Neural crest cell (in vitro differentiated cells): Measurements from ENCODE around the gene SHISA7. TPM values are rescaled to one million over a fixed set of nuclear protein-coding genes. Genes with fewer than 3 reads are reported as not detected.
"Not testable (repeated sequence)": the region's sequence is repeated elsewhere in the genome, so short reads cannot be mapped to it uniquely, and the experiment has no call there.

Experiments used
- DNase-seq: peaks from one replicate; pipeline ENCODE4 v3.0.0; 2021; ENCODE audit warnings: low read depth, mixed read lengths, low spot score
- H3K27ac Mint-ChIP-seq: one replicate; pipeline ENCODE4 v1.8.0; 2021; ENCODE audit warnings: mild to moderate bottlenecking, mixed read lengths; ENCODE audit not compliant: unreplicated experiment
- H3K27me3 Mint-ChIP-seq: 2 replicates; pipeline ENCODE4 v1.8.0; 2021; ENCODE audit warnings: low read depth, mild to moderate bottlenecking, mixed read lengths
- H3K36me3 Mint-ChIP-seq: 2 replicates; pipeline ENCODE4 v1.8.0; 2021; ENCODE audit warnings: low read depth, mild to moderate bottlenecking, mixed read lengths
- H3K4me1 Mint-ChIP-seq: 2 replicates; pipeline ENCODE4 v1.8.0; 2021; ENCODE audit warnings: mixed read lengths
- H3K4me3 Mint-ChIP-seq: one replicate; pipeline ENCODE4 v1.8.0; 2021; ENCODE audit warnings: mild to moderate bottlenecking, mixed read lengths
- H3K9me3 Mint-ChIP-seq: 2 replicates; pipeline ENCODE4 v1.8.0; 2021; ENCODE audit warnings: mixed read lengths
- total RNA-seq: library from RNA; stranded (reverse); gene quantifications from 2 replicates; pipeline ENCODE4 v1.2.1, GENCODE V29; 2021
- TF ChIP-seq, protein P1 (sequence below): fragments of 200-600 bp; sonication (generic); conservative IDR thresholded peaks from 2 replicates; pipeline ENCODE4 v1.5.0; 2021; ENCODE audit warnings: antibody characterized with exemption, mild to moderate bottlenecking

SHISA7 gene
- total RNA-seq, 1 donor from 2014 or later, result 0.54 TPM

DNA sequence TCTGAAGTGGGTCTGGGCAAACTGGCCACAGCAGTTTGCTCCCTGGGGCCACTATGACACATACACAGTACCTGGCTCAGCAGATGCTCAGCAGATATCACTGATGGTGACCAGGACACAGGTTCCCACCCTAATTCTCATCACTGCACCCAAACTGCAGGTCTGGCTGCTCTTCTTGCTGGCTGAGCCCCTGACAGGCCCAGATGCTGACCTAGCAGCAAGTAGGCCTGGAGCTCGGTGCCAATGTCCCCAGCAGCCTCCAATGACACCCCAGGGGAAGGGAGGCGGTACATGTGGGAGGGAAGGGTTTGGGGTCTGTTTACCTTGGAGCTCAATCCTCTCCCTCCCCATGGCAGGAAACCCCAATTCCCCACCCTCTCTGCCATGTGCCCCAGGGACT lies 40.6 kb downstream of the SHISA7 start:
- no peak overlapping the region for H3K27ac Mint-ChIP-seq
- TF ChIP-seq, protein P1, sequence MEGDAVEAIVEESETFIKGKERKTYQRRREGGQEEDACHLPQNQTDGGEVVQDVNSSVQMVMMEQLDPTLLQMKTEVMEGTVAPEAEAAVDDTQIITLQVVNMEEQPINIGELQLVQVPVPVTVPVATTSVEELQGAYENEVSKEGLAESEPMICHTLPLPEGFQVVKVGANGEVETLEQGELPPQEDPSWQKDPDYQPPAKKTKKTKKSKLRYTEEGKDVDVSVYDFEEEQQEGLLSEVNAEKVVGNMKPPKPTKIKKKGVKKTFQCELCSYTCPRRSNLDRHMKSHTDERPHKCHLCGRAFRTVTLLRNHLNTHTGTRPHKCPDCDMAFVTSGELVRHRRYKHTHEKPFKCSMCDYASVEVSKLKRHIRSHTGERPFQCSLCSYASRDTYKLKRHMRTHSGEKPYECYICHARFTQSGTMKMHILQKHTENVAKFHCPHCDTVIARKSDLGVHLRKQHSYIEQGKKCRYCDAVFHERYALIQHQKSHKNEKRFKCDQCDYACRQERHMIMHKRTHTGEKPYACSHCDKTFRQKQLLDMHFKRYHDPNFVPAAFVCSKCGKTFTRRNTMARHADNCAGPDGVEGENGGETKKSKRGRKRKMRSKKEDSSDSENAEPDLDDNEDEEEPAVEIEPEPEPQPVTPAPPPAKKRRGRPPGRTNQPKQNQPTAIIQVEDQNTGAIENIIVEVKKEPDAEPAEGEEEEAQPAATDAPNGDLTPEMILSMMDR, result no peak
- DNase-seq, result no peak
- H3K4me3 Mint-ChIP-seq, result peak overlapping the region; percentile 82
- H3K9me3 Mint-ChIP-seq, result no peaks in the 10 kb centered on the region
- peaks cover 14% of the 10 kb centered on the region for H3K27me3 Mint-ChIP-seq
- peaks cover 34% of the 10 kb centered on the region for H3K4me1 Mint-ChIP-seq
- H3K36me3 Mint-ChIP-seq, result peaks cover 35% of the 10 kb centered on the region

DNA sequence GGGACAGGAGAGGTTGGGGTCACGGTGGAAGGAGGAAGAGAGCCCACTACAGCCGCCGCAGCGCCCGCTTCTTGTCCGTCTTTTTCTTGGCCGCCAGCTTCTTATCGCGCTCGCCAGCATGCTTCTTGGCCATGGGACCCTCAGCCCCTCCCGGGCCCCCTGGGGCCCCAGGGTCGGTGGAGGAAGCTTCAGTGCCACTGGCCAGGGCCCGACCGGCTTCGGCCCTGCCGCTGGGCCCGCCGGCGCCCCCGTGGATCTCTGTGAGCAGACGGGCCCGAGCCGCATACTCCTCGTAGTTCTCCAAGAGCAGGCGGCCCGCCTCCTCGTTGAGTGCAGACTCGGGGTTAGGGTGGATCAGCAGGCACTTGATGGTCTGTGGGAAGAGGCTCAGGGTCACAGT lies 41.7 kb downstream of the SHISA7 start:
- Mint-ChIP-seq H3K27me3 (peaks cover 16% of the 10 kb centered on the region), H3K36me3 (peaks cover 31% of the 10 kb centered on the region), H3K4me1 (peaks cover 34% of the 10 kb centered on the region)
- not testable (repeated sequence) for H3K27ac Mint-ChIP-seq, DNase-seq, H3K9me3 Mint-ChIP-seq, H3K4me3 Mint-ChIP-seq

DNA sequence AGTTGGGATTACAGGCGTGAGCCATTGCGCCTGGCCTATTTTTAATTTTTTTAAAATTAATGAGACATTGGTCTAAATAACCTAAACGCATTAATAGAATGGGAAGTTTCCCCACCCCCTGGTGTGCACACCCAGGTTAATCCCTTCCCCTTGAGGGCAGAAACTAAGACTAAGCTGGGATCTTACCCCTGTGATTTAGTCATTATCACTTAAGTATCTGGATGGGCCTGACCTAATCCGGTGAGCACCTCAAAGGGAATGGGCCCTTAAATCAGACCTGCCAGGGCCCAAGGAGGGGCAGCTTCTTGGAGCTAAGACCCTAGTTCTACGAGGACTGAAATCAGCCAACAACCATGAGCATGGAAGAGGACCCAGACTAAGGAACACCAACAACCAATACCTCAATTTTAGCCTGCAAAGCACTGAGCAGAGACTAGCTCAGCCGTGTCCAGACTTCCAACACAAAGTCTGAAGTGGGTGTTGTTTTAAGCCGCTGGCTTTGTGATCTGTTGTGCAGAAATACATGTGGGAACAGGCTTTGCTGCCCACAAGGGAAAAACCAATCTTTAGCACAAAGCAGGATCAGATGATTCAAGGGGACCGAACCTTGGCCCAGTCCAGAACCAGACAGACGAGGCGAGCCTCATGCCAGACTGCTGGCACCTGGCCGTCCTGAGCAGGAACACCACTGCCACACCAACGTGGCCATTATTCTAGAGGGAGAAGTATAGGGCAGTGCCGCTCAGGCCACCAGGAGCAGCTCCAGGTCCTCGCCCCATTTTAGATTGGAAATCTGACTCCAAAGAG lies 42.6 kb downstream of the SHISA7 start:
- H3K27ac Mint-ChIP-seq, result no peak overlapping the region
- H3K27me3 Mint-ChIP-seq, result peaks cover 10% of the 10 kb centered on the region
- no peak for DNase-seq

DNA sequence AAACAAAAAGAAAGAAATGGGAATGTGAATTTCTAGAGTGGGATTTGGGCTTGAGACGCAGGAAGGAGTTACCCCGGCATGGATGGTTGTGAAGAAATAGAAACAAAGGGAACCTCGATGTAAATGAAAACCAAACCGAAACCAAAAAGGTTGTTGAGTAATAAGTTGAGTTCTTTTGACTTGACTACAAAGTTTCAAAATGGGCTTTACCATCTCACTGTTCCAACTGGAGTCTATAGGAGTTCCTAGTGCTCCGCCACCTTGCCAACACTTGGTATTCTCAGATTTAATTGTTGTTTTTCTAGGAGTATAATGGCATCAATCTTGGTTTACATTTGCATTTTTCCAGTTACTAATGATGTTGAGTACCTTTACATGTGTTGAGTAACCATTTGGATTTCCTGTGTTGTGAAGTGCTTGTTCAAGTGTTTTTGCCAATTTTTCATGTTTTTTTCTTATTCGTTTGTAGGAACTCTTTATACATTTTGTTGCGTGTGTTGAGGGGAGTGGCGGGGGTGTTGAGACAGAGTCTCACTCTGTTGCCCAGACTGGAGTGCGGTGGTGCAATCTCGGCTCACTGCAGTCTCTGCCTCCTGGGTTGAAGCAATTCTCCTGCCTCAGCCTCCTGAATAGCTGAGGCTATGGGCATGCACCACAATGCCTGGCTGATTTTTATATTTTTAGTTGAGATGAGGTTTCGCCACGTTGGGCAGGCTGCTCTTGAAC lies 44.7 kb downstream of the SHISA7 start:
- Mint-ChIP-seq H3K27ac (no peak overlapping the region), H3K36me3 (peaks cover 21% of the 10 kb centered on the region), H3K9me3 (peaks cover 2% of the 10 kb centered on the region), H3K27me3 (peaks cover 11% of the 10 kb centered on the region), H3K4me1 (peaks cover 22% of the 10 kb centered on the region), H3K4me3 (peak overlapping the region; percentile 35)
- no peak for DNase-seq
- TF ChIP-seq, protein P1, result no peak

More for the DNA sequence above, 42.6 kb downstream of the SHISA7 start:
- Mint-ChIP-seq H3K9me3 (peaks cover 2% of the 10 kb centered on the region), H3K4me3 (peak overlapping the region; percentile 72), H3K4me1 (peaks cover 25% of the 10 kb centered on the region), H3K36me3 (peaks cover 22% of the 10 kb centered on the region)
- TF ChIP-seq, protein P1, result no peak

DNA sequence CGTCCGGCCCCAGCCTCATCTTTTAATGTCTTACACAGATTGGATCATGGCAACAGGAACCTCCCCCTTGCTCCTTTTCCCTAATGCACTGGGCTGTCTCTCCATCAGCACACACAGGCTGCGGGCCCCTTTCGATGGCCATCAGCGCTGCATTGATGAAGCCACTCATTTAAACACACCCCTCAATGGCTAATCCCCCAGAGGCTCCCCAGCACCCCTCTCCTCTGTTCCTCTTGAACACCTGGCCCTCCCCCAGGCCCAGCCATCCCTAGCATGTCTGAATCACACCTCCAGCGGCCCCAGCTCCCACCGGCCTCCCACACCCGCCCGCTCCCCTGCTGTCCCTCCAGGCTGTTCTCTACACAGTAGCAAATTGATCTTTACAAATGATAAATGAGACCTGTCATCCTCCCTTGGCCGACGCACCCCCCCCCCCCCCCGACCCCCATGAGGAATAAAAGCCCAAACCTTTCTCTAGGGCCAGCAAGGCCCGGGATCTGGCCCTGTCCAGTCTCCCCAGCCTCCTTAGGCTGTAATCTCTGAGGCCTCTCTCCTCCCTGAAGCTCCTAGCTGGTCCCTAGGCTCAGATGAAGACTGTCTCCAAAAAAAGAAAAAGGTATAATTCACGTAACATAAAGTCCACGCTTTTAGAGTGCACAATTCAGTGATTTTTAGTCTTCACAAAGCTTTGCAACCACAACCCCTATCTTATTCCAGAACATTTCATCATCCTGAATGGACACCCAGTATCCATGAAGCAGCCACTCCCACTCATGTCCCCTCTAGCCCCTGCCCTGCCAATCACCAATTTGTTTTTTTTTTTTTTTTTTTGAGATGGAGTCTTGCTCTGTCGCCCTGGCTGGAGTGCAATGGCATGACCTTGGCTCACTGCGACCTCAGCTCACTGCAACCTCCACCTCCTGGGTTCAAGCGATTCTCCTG lies 50.0 kb downstream of the SHISA7 start:
- Mint-ChIP-seq H3K9me3 (peaks cover 2% of the 10 kb centered on the region), H3K36me3 (peaks cover 7% of the 10 kb centered on the region), H3K27ac (peak overlapping the region; percentile 65), H3K4me3 (peak overlapping the region; percentile 79), H3K27me3 (peaks cover 7% of the 10 kb centered on the region), H3K4me1 (peaks cover 49% of the 10 kb centered on the region)
- no peak for DNase-seq
- TF ChIP-seq, protein P1, result no peak
